ENCODE measurements around the gene IRF4. TPM values are rescaled to one million over a fixed set of nuclear protein-coding genes. Genes with fewer than 3 reads are reported as not detected.

IRF4 gene
- total RNA-seq, 1 donor from 2014 or later: 0.11 TPM

- Histone ChIP-seq H3F3A (ENCODE audit: low read depth) (no peaks in the 10 kb centered on the region), H3K4me1 (no peaks in the 10 kb centered on the region), H3K4me3 (no peak overlapping the region), H3K4me2 (no peak overlapping the region), H3K27me3 (peaks cover 37% of the 10 kb centered on the region), H3K27ac (no peak overlapping the region), H4K20me1 (ENCODE audit: low read depth) (no peaks in the 10 kb centered on the region), H3K9ac (no peak overlapping the region), H3K79me2 (ENCODE audit: low read depth) (no peaks in the 10 kb centered on the region), H3K9me3 (ENCODE audit: low read depth) (no peaks in the 10 kb centered on the region), H3K36me3 (no peaks in the 10 kb centered on the region), H2AFZ (replicated peaks) (no peak overlapping the region)
- DNase-seq (ENCODE audit: low spot score): no peak
- Mint-ChIP-seq H3K4me3 (no peak overlapping the region), H3K36me3 (no peaks in the 10 kb centered on the region), H3K4me1 (no peaks in the 10 kb centered on the region), H3K9me3 (peaks cover 7% of the 10 kb centered on the region), H3K27me3 (ENCODE audit: insufficient read depth, low read depth) (peaks cover 21% of the 10 kb centered on the region), H3K27ac (no peak overlapping the region)
- TF ChIP-seq, protein P1, sequence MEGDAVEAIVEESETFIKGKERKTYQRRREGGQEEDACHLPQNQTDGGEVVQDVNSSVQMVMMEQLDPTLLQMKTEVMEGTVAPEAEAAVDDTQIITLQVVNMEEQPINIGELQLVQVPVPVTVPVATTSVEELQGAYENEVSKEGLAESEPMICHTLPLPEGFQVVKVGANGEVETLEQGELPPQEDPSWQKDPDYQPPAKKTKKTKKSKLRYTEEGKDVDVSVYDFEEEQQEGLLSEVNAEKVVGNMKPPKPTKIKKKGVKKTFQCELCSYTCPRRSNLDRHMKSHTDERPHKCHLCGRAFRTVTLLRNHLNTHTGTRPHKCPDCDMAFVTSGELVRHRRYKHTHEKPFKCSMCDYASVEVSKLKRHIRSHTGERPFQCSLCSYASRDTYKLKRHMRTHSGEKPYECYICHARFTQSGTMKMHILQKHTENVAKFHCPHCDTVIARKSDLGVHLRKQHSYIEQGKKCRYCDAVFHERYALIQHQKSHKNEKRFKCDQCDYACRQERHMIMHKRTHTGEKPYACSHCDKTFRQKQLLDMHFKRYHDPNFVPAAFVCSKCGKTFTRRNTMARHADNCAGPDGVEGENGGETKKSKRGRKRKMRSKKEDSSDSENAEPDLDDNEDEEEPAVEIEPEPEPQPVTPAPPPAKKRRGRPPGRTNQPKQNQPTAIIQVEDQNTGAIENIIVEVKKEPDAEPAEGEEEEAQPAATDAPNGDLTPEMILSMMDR (IDR thresholded peaks at IDR 0.05): no peak
- TF ChIP-seq EZH2phosphoT487 (IDR thresholded peaks at IDR 0.05): no peak
- TF ChIP-seq EZH2 (IDR thresholded peaks at IDR 0.05): no peak
Measured at GRCh38 chr6:399785-400534, 8.4 kb downstream of the IRF4 start.

- Histone ChIP-seq H4K20me1 (ENCODE audit: low read depth) (no peaks in the 10 kb centered on the region), H3K27ac (no peak overlapping the region), H3K4me1 (no peaks in the 10 kb centered on the region), H3F3A (ENCODE audit: low read depth) (no peaks in the 10 kb centered on the region), H3K9me3 (ENCODE audit: low read depth) (no peaks in the 10 kb centered on the region), H3K9ac (no peak overlapping the region), H2AFZ (replicated peaks) (no peak overlapping the region), H3K4me2 (no peak overlapping the region), H3K36me3 (no peaks in the 10 kb centered on the region), H3K27me3 (peaks cover 29% of the 10 kb centered on the region), H3K4me3 (no peak overlapping the region), H3K79me2 (ENCODE audit: low read depth) (no peaks in the 10 kb centered on the region)
- DNase-seq (ENCODE audit: low spot score): no peak
- peaks cover 14% of the 10 kb centered on the region for H3K27me3 Mint-ChIP-seq (ENCODE audit: insufficient read depth, low read depth)
- H3K36me3 Mint-ChIP-seq: no peaks in the 10 kb centered on the region
- no peaks in the 10 kb centered on the region for H3K4me1 Mint-ChIP-seq
- peaks cover 8% of the 10 kb centered on the region for H3K9me3 Mint-ChIP-seq
- TF ChIP-seq, protein P1 (IDR thresholded peaks at IDR 0.05): no peak
- TF ChIP-seq EZH2phosphoT487 (IDR thresholded peaks at IDR 0.05) (no peak), EZH2 (IDR thresholded peaks at IDR 0.05) (no peak)
- H3K27ac Mint-ChIP-seq: no peak overlapping the region
- H3K4me3 Mint-ChIP-seq: no peak overlapping the region
Measured at GRCh38 chr6:400815-401214, 9.3 kb downstream of the IRF4 start.

GRCh38 chr6:401239-401993 is 9.9 kb downstream of the IRF4 start:
- H3K9me3 Mint-ChIP-seq: peaks cover 11% of the 10 kb centered on the region
- no peaks in the 10 kb centered on the region for H3K9me3 ChIP-seq (ENCODE audit: low read depth)
- no peaks in the 10 kb centered on the region for H3K36me3 ChIP-seq
- H3F3A ChIP-seq (ENCODE audit: low read depth): no peaks in the 10 kb centered on the region
- H3K27ac Mint-ChIP-seq: no peak overlapping the region
- H2AFZ ChIP-seq (replicated peaks): no peak overlapping the region
- H3K4me1 Mint-ChIP-seq: no peaks in the 10 kb centered on the region
- peaks cover 11% of the 10 kb centered on the region for H3K27me3 Mint-ChIP-seq (ENCODE audit: insufficient read depth, low read depth)
- no peak overlapping the region for H3K4me3 ChIP-seq
- no peaks in the 10 kb centered on the region for H3K4me1 ChIP-seq
- H3K27ac ChIP-seq: no peak overlapping the region
- peaks cover 2% of the 10 kb centered on the region for H3K36me3 Mint-ChIP-seq
- TF ChIP-seq EZH2 (IDR thresholded peaks at IDR 0.05) (no peak), EZH2phosphoT487 (IDR thresholded peaks at IDR 0.05) (no peak)
- TF ChIP-seq, protein P1 (IDR thresholded peaks at IDR 0.05): no peak
- H3K27me3 ChIP-seq: peaks cover 23% of the 10 kb centered on the region
- no peak overlapping the region for H3K4me3 Mint-ChIP-seq
- DNase-seq (ENCODE audit: low spot score): no peak
- H3K79me2 ChIP-seq (ENCODE audit: low read depth): no peaks in the 10 kb centered on the region
- no peak overlapping the region for H3K4me2 ChIP-seq
- no peaks in the 10 kb centered on the region for H4K20me1 ChIP-seq (ENCODE audit: low read depth)
- H3K9ac ChIP-seq: no peak overlapping the region
